Measurements from ENCODE around the gene CLINT1. TPM values are rescaled to one million over a fixed set of nuclear protein-coding genes. Genes with fewer than 3 reads are reported as not detected.

CLINT1 gene
- total RNA-seq, 1 donor from 2014 or later = 126 TPM

GRCh38 chr5:157748760-157749461 is 110.0 kb downstream of the CLINT1 start:
- peak overlapping the region; percentile 42 for H3K27ac ChIP-seq
- TF ChIP-seq POLR2AphosphoS5 (IDR thresholded peaks at IDR 0.05; ENCODE audit: insufficient read depth in 1 of 2, low read depth in 1 of 2) (no peak), POLR2A (IDR thresholded peaks at IDR 0.05) (no peak), CTCF (IDR thresholded peaks at IDR 0.05) (no peak)
- no peak overlapping the region for H3K4me3 ChIP-seq
- no peaks in the 10 kb centered on the region for H3K9me3 ChIP-seq
- H3K4me1 ChIP-seq = peaks cover 24% of the 10 kb centered on the region
- no peak for DNase-seq (ENCODE audit: extremely low spot score in 2 of 2)
- H3K27me3 ChIP-seq = no peaks in the 10 kb centered on the region
- intact Hi-C loops (cut with DNase I) = no loop called here
- H3K36me3 ChIP-seq = peaks cover 0 to 19% of the 10 kb centered on the region in 2 donors

GRCh38 chr5:157747766-157748700 is 110.9 kb downstream of the CLINT1 start:
- no peak for TF ChIP-seq CTCF (IDR thresholded peaks at IDR 0.05)
- TF ChIP-seq POLR2A (IDR thresholded peaks at IDR 0.05) = no peak
- no peak for TF ChIP-seq POLR2AphosphoS5 (IDR thresholded peaks at IDR 0.05; ENCODE audit: insufficient read depth in 1 of 2, low read depth in 1 of 2)
- H3K36me3 ChIP-seq = peaks cover 0 to 15% of the 10 kb centered on the region in 2 donors
- no peak for DNase-seq (ENCODE audit: extremely low spot score in 2 of 2)
- peak overlapping the region; percentile 42 for H3K27ac ChIP-seq
- no peaks in the 10 kb centered on the region for H3K27me3 ChIP-seq
- intact Hi-C loops (cut with DNase I) = no loop called here
- peaks cover 27% of the 10 kb centered on the region for H3K4me1 ChIP-seq
- H3K4me3 ChIP-seq = no peak overlapping the region
- no peaks in the 10 kb centered on the region for H3K9me3 ChIP-seq

GRCh38 chr5:157747173-157747740 is 111.7 kb downstream of the CLINT1 start:
- no peak overlapping the region for H3K27ac ChIP-seq
- DNase-seq (ENCODE audit: extremely low spot score in 2 of 2) = no peak
- peaks cover 0 to 10% of the 10 kb centered on the region in 2 donors for H3K36me3 ChIP-seq
- intact Hi-C loops (cut with DNase I) = no loop called here
- H3K9me3 ChIP-seq = no peaks in the 10 kb centered on the region
- TF ChIP-seq POLR2A (IDR thresholded peaks at IDR 0.05) (no peak), CTCF (IDR thresholded peaks at IDR 0.05) (no peak), POLR2AphosphoS5 (IDR thresholded peaks at IDR 0.05; ENCODE audit: insufficient read depth in 1 of 2, low read depth in 1 of 2) (no peak)
- H3K27me3 ChIP-seq = no peaks in the 10 kb centered on the region
- peaks cover 30% of the 10 kb centered on the region for H3K4me1 ChIP-seq
- no peak overlapping the region for H3K4me3 ChIP-seq

- DNase-seq (ENCODE audit: extremely low spot score in 2 of 2) = no peak
- intact Hi-C loops (cut with DNase I) = no loop called here
- Histone ChIP-seq H3K4me3 (peak overlapping the region; percentile 82 to 83), H3K27me3 (no peaks in the 10 kb centered on the region), H3K4me1 (peaks cover 30% of the 10 kb centered on the region), H3K9me3 (no peaks in the 10 kb centered on the region), H3K27ac (peak overlapping the region; percentile 77), H3K36me3 (no peaks in the 10 kb centered on the region)
- TF ChIP-seq POLR2AphosphoS5 (IDR thresholded peaks at IDR 0.05; ENCODE audit: insufficient read depth in 1 of 2, low read depth in 1 of 2) (no peak), POLR2A (IDR thresholded peaks at IDR 0.05) (no peak), CTCF (IDR thresholded peaks at IDR 0.05) (no peak)
Measured at GRCh38 chr5:157745041-157745456, 113.9 kb downstream of the CLINT1 start.
